HepG2 (cell line): ENCODE results near the gene ZC3H18. TPM values are rescaled to one million over a fixed set of nuclear protein-coding genes. Genes with fewer than 3 reads are reported as not detected.

Experiments used
- ATAC-seq: fragments of 200-7000 bp; cut with Tn5 transposase; 3 replicates; pipeline ENCODE4 v1.9.1; 2020; ENCODE audit warnings: mild to moderate bottlenecking, moderate library complexity
- BruUV-seq: library from RNA; stranded (reverse); fragments of 400-500 nt; replicated peaks from 2 replicates; lab custom pipeline; 2021; lab: Mats Ljungman, UMichigan
- CTCF ChIA-PET: fragments of 300-600 bp; formaldehyde crosslinking; extraction: SDS; loops from one replicate; lab custom pipeline; 2021; ENCODE audit warnings: low total read pairs, inconsistent platforms, low intra/inter-chr PET ratio; lab: Yijun Ruan, JAX
- POLR2A ChIA-PET: fragments of 350-600 bp; sonication (Branson Sonifier 250); formaldehyde crosslinking; loops from one replicate; lab custom pipeline; 2020; ENCODE audit warnings: antibody characterized with exemption, inconsistent platforms; lab: Yijun Ruan, JAX
- DNase-seq: peaks from one replicate; pipeline ENCODE4 v3.0.0-alpha.2; 2015; ENCODE audit warnings: low spot score
- FAIRE-seq: peaks from 3 replicates; lab custom pipeline; 2011; peaks lifted over from hg19 to GRCh38; lab: Jason Lieb, UNC
- H2AFZ ChIP-seq: one replicate; pipeline ENCODE4 v1.6.1; 2011; ENCODE audit warnings: low read length, inconsistent platforms
- H3K27ac ChIP-seq: fragments of 300-600 bp; 3 replicates; pipeline ENCODE4 v1.8.0; 2011; ENCODE audit warnings: mixed run types, mild to moderate bottlenecking, mixed read lengths, low read length, inconsistent platforms; ENCODE audit not compliant: insufficient read depth; ENCODE audit errors: extremely low read length
- H3K27me3 ChIP-seq, 2 experiments: fragments of 200-600 bp in 1 of 2; 2 replicates in 1 of 2; 3 replicates in 1 of 2; pipeline versions ENCODE4 v1.6.0 to v1.8.0; 2011; ENCODE audit warnings: low read length in 2 of 2, mild to moderate bottlenecking in 2 of 2, moderate library complexity in 2 of 2, inconsistent platforms in 1 of 2; ENCODE audit not compliant: insufficient read depth in 2 of 2, control insufficient read depth in 1 of 2
- H3K36me3 ChIP-seq, 2 experiments: fragments of 200-600 bp in 1 of 2; replicated peaks in 1 of 2; 2 replicates in 1 of 2; 3 replicates in 1 of 2; pipeline versions ENCODE4 v1.5.1 to v1.8.0; 2011; ENCODE audit warnings: low read length in 2 of 2, inconsistent platforms in 1 of 2; ENCODE audit not compliant: insufficient read depth in 2 of 2, control insufficient read depth in 1 of 2
- H3K4me1 ChIP-seq: 2 replicates; pipeline ENCODE4 v1.5.1; 2012; ENCODE audit warnings: low read length, inconsistent platforms; ENCODE audit not compliant: insufficient read depth
- H3K4me2 ChIP-seq: 2 replicates; pipeline ENCODE4 v1.6.0; 2011; ENCODE audit warnings: low read depth, low read length, inconsistent platforms
- H3K4me3 ChIP-seq, 3 experiments: fragments of 200-600 bp in 1 of 3; sonication (generic), shearing (Covaris generic) in 1 of 3; replicated peaks in 1 of 3; 2 replicates each; pipeline ENCODE4 v1.5.1; 2011 to 2016; ENCODE audit warnings: low read length in 3 of 3, inconsistent platforms in 2 of 3, low read depth in 2 of 3, mild to moderate bottlenecking in 2 of 3, control low read depth in 1 of 3, mixed read lengths in 1 of 3; ENCODE audit not compliant: insufficient read depth in 1 of 3
- H3K79me2 ChIP-seq: one replicate; pipeline ENCODE4 v1.6.1; 2011; ENCODE audit warnings: low read length, inconsistent platforms; ENCODE audit not compliant: insufficient read depth
- H3K9ac ChIP-seq: 2 replicates; pipeline ENCODE4 v1.6.0; 2011; ENCODE audit warnings: mild to moderate bottlenecking, low read depth, low read length, inconsistent platforms; ENCODE audit not compliant: insufficient read depth
- H3K9me3 ChIP-seq: 2 replicates; pipeline ENCODE4 v1.5.1; 2012; ENCODE audit warnings: mild to moderate bottlenecking, low read length
- H4K20me1 ChIP-seq: 2 replicates; pipeline ENCODE4 v1.6.0; 2011; ENCODE audit warnings: inconsistent platforms, mild to moderate bottlenecking, low read length, moderate library complexity; ENCODE audit not compliant: insufficient read depth
- ATRX ChIP-seq: sonication (generic); formaldehyde crosslinking; IDR thresholded peaks from 2 replicates; pipeline ENCODE4 v1.4.0; 2020; ENCODE audit warnings: missing genetic modification reagents, borderline replicate concordance
- HNRNPLL ChIP-seq: fragments of 200-400 bp; formaldehyde crosslinking; IDR thresholded peaks from 2 replicates; pipeline ENCODE4 v1.6.1; 2017; ENCODE audit warnings: mild to moderate bottlenecking, low read depth, low read length; ENCODE audit not compliant: poor library complexity, severe bottlenecking
- HOXA3 ChIP-seq: sonication (generic); formaldehyde crosslinking; IDR thresholded peaks from 2 replicates; pipeline ENCODE4 v1.5.0; 2020; ENCODE audit warnings: missing genetic modification reagents
- MYC ChIP-seq: sonication (generic); formaldehyde crosslinking; IDR thresholded peaks from 2 replicates; pipeline ENCODE4 v1.9.0; 2021; ENCODE audit warnings: missing genetic modification reagents, borderline replicate concordance
- ZNF138 ChIP-seq: sonication (generic); formaldehyde crosslinking; IDR thresholded peaks from 2 replicates; pipeline ENCODE4 v1.5.0; 2020; ENCODE audit warnings: mild to moderate bottlenecking, low read depth, missing genetic modification reagents
- ZNF839 ChIP-seq: sonication (generic); formaldehyde crosslinking; IDR thresholded peaks from 2 replicates; pipeline ENCODE4 v1.4.0; 2020; ENCODE audit warnings: missing genetic modification reagents, mild to moderate bottlenecking, borderline replicate concordance
- WGBS: methylation state at CpG from one replicate; pipeline ENCODE4 v1.1.6; 2017; ENCODE audit warnings: low lambda C conversion rate; 5-methylcytosine and 5-hydroxymethylcytosine counted together
- in situ Hi-C: cut with HindIII; loops from 2 replicates; pipeline ENCODE4 v1.10.0; 2017; ENCODE audit warnings: low pct_unique_long_range_greater_than_20kb; ENCODE audit not compliant: extremely low pct_ligation_motif_present
- intact Hi-C: fragments of 100-400 bp; cut with micrococcal nuclease; formaldehyde crosslinking; loops from one replicate; pipeline ENCODE4 v1.10.0; 2022; ENCODE audit not compliant: unreplicated experiment
- polyA plus RNA-seq, 8 experiments: library from polyadenylated mRNA; depleted of rRNA in 3 of 8; stranded (reverse) in 7 of 8; unstranded in 1 of 8; fragments of >200 nt; fragmentation: Illumina TruSeq in 4 of 8; extraction: Trizol in 4 of 8; gene quantifications; 2 replicates each; pipeline versions ENCODE4 v1.2.1 to v1.2.3, GENCODE V29; 2011 to 2016; ENCODE audit warnings: low read depth in 4 of 8, missing spikeins in 1 of 8, mixed read lengths in 1 of 8; ENCODE audit not compliant: insufficient read depth in 1 of 8
- total RNA-seq, 5 experiments: library from RNA; depleted of rRNA; stranded (reverse); fragments of >200 nt; fragmentation: Illumina TruSeq; extraction: Trizol; gene quantifications; 2 replicates each; pipeline ENCODE4 v1.2.3, GENCODE V29; 2016; ENCODE audit warnings: low read depth in 1 of 5
- TF ChIP-seq, protein P1 (sequence below): sonication (generic); formaldehyde crosslinking; IDR thresholded peaks from 2 replicates; pipeline ENCODE4 v1.4.0; 2020; ENCODE audit warnings: missing genetic modification reagents, mild to moderate bottlenecking, borderline replicate concordance
- TF ChIP-seq, protein P2 (sequence below): sonication (generic); formaldehyde crosslinking; IDR thresholded peaks from 2 replicates; pipeline ENCODE4 v1.5.1; 2020; ENCODE audit warnings: mild to moderate bottlenecking, missing genetic modification reagents, moderate library complexity

Gene ZC3H18
- total and polyA plus RNA-seq, 2 of the 13 experiments (the other 11 are each of a cell fraction or from before 2014, with no cell fraction given): 11.2 to 27.4 TPM

- no peak for DNase-seq
- Histone ChIP-seq H3K4me1 (peaks cover 30% of the 10 kb centered on the region), H3K4me2 (peak overlapping the region; percentile 13; the same call in 1 of the 2 replicates), H3K27me3 (no peaks in the 10 kb centered on the region), H3K79me2 (peaks cover 68% of the 10 kb centered on the region), H3K9me3 (no peaks in the 10 kb centered on the region), H3K36me3 (peaks cover 13 to 47% of the 10 kb centered on the region in 2 experiments), H2AFZ (no peak overlapping the region), H3K4me3 (no peak overlapping the region), H3K27ac (peak overlapping the region; percentile 5), H3K9ac (no peak overlapping the region; the same call in 1 of the 2 replicates), H4K20me1 (peaks cover 41% of the 10 kb centered on the region)
- no peak for ATAC-seq
- TF ChIP-seq, protein P1, sequence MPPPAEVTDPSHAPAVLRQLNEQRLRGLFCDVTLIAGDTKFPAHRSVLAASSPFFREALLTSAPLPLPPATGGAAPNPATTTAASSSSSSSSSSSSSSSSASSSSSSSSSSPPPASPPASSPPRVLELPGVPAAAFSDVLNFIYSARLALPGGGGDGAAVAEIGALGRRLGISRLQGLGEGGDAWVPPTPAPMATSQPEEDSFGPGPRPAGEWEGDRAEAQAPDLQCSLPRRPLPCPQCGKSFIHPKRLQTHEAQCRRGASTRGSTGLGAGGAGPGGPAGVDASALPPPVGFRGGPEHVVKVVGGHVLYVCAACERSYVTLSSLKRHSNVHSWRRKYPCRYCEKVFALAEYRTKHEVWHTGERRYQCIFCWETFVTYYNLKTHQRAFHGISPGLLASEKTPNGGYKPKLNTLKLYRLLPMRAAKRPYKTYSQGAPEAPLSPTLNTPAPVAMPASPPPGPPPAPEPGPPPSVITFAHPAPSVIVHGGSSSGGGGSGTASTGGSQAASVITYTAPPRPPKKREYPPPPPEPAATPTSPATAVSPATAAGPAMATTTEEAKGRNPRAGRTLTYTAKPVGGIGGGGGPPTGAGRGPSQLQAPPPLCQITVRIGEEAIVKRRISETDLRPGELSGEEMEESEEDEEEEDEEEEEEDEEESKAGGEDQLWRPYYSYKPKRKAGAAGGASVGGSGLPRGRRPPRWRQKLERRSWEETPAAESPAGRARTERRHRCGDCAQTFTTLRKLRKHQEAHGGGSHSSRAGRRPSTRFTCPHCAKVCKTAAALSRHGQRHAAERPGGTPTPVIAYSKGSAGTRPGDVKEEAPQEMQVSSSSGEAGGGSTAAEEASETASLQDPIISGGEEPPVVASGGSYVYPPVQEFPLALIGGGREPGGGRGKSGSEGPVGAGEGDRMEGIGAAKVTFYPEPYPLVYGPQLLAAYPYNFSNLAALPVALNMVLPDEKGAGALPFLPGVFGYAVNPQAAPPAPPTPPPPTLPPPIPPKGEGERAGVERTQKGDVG (CRISPR knock-in tag): peak; percentile 79; the same call in 1 of the 2 replicates
- TF ChIP-seq ATRX (CRISPR knock-in tag) (no peak), HOXA3 (peak; percentile 25; the same call in 1 of the 2 replicates), HNRNPLL (peak; percentile 20), ZNF138 (CRISPR knock-in tag) (no peak), MYC (CRISPR knock-in tag) (peak; percentile 10; the same call in 1 of the 2 replicates), ZNF839 (CRISPR knock-in tag) (0 out of 2 replicates have a peak, but pooled peaks have one; percentile 41)
- TF ChIP-seq, protein P2, sequence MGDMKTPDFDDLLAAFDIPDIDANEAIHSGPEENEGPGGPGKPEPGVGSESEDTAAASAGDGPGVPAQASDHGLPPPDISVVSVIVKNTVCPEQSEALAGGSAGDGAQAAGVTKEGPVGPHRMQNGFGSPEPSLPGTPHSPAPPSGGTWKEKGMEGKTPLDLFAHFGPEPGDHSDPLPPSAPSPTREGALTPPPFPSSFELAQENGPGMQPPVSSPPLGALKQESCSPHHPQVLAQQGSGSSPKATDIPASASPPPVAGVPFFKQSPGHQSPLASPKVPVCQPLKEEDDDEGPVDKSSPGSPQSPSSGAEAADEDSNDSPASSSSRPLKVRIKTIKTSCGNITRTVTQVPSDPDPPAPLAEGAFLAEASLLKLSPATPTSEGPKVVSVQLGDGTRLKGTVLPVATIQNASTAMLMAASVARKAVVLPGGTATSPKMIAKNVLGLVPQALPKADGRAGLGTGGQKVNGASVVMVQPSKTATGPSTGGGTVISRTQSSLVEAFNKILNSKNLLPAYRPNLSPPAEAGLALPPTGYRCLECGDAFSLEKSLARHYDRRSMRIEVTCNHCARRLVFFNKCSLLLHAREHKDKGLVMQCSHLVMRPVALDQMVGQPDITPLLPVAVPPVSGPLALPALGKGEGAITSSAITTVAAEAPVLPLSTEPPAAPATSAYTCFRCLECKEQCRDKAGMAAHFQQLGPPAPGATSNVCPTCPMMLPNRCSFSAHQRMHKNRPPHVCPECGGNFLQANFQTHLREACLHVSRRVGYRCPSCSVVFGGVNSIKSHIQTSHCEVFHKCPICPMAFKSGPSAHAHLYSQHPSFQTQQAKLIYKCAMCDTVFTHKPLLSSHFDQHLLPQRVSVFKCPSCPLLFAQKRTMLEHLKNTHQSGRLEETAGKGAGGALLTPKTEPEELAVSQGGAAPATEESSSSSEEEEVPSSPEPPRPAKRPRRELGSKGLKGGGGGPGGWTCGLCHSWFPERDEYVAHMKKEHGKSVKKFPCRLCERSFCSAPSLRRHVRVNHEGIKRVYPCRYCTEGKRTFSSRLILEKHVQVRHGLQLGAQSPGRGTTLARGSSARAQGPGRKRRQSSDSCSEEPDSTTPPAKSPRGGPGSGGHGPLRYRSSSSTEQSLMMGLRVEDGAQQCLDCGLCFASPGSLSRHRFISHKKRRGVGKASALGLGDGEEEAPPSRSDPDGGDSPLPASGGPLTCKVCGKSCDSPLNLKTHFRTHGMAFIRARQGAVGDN: 0 out of 2 replicates have a peak, but pooled peaks have one; percentile 16
- intact Hi-C loops (no loop called here), in situ Hi-C loops (no loop called here)
- BruUV-seq: no TSS peak
- no peak for FAIRE-seq
- 95% methylated on average over 25 of the region's 25 CpGs for WGBS
- POLR2A ChIA-PET: interaction anchor here (1.4 kb wide), 1 partner anchor 9 kb away, joined by 4 read pairs; no protein-coding TSS in a partner anchor
- CTCF ChIA-PET: no interaction called here
Measured at GRCh38 chr16:88659160-88659559, 89.0 kb downstream of the ZC3H18 start.
